ENCODE data around the gene PPP1R26.

The PPP1R26 gene

GRCh38 chr9:135439916-135440315 lies 39.7 kb upstream of the PPP1R26 start:
- ChIA-PET CTCF (interaction anchor here (0.6 to 1.5 kb wide), 3 partner anchors 27 to 698 kb away, joined by 3 to 4 read pairs (median 3); no protein-coding TSS in a partner anchor), POLR2A (no interaction called here)
- no peaks in the 10 kb centered on the region for H3K9me3 ChIP-seq (ENCODE audit: control insufficient read depth, insufficient read depth, low read depth, low read length)
- no peaks in the 10 kb centered on the region; the same call in 1 of the 2 replicates for H3K4me1 ChIP-seq (ENCODE audit: control insufficient read depth, insufficient read depth, low read length)
- no peak overlapping the region for H3K4me3 ChIP-seq (ENCODE audit: low read depth, low read length)
- TF ChIP-seq ZNF514 (tag by site-specific recombination; IDR thresholded peaks at IDR 0.05) (no peak), ZNF639 (tag by site-specific recombination; IDR thresholded peaks at IDR 0.05) (no peak), HOXC10 (CRISPR knock-in tag; IDR thresholded peaks at IDR 0.05) (no peak), ZNF660 (tag by site-specific recombination; IDR thresholded peaks at IDR 0.05) (no peak), PRDM10 (tag by site-specific recombination; IDR thresholded peaks at IDR 0.05) (no peak), ZFP41 (tag by site-specific recombination; IDR thresholded peaks at IDR 0.05; ENCODE audit: borderline replicate concordance) (no peak), ZNF274 (IDR thresholded peaks at IDR 0.05; ENCODE audit: low read length) (no peak), ZNF274 (tag by site-specific recombination; IDR thresholded peaks at IDR 0.05; ENCODE audit: borderline replicate concordance) (no peak), YY2 (tag by site-specific recombination; IDR thresholded peaks at IDR 0.05) (no peak), ZNF561 (tag by site-specific recombination; IDR thresholded peaks at IDR 0.05; ENCODE audit: borderline replicate concordance) (no peak), ZNF704 (tag by site-specific recombination; IDR thresholded peaks at IDR 0.05) (no peak), ZNF223 (tag by site-specific recombination; IDR thresholded peaks at IDR 0.05) (no peak), ZNF626 (tag by site-specific recombination; IDR thresholded peaks at IDR 0.05) (no peak), ZNF555 (tag by site-specific recombination; conservative IDR thresholded peaks at IDR 0.05) (no peak), ZNF18 (tag by site-specific recombination; IDR thresholded peaks at IDR 0.05) (no peak)
- no peak overlapping the region for H3K27ac ChIP-seq (ENCODE audit: extremely low read depth, low read depth, low read length)
- no peaks in the 10 kb centered on the region for H3K36me3 ChIP-seq (ENCODE audit: control insufficient read depth in 2 of 2, insufficient read depth in 1 of 2, low read length in 2 of 2)

- Histone ChIP-seq H3K9me3 (ENCODE audit: control insufficient read depth, insufficient read depth, low read depth, low read length) (no peaks in the 10 kb centered on the region), H3K36me3 (ENCODE audit: control insufficient read depth in 2 of 2, insufficient read depth in 1 of 2, low read length in 2 of 2) (no peaks in the 10 kb centered on the region), H3K4me1 (ENCODE audit: control insufficient read depth, insufficient read depth, low read length) (no peaks in the 10 kb centered on the region; the same call in 1 of the 2 replicates), H3K27ac (ENCODE audit: extremely low read depth, low read depth, low read length) (no peak overlapping the region), H3K4me3 (ENCODE audit: low read depth, low read length) (no peak overlapping the region)
- ChIA-PET POLR2A (interaction anchor here (1.4 to 1.7 kb wide), 2 partner anchors 10 to 30 kb away, joined by 3 to 4 read pairs; no protein-coding TSS in a partner anchor), CTCF (interaction anchor here (2.8 kb wide), 1 partner anchor 28 kb away, joined by 11 read pairs; no protein-coding TSS in a partner anchor)
- TF ChIP-seq KLF10 (tag by site-specific recombination; IDR thresholded peaks at IDR 0.05) (no peak), RBAK (tag by site-specific recombination; IDR thresholded peaks at IDR 0.05) (no peak), TRIM28 (IDR thresholded peaks at IDR 0.05; ENCODE audit: borderline replicate concordance, low read length) (no peak)
Measured at GRCh38 chr9:135440620-135441019, 39.0 kb upstream of the PPP1R26 start.

All from HEK293 (cell line).